Measurements from ENCODE around the gene JMJD6. TPM values are rescaled to one million over a fixed set of nuclear protein-coding genes. Genes with fewer than 3 reads are reported as not detected.
"Not testable (repeated sequence)": the region's sequence is repeated elsewhere in the genome, so short reads cannot be mapped to it uniquely, and the experiment has no call there.

Gene JMJD6
- total RNA-seq, 2 experiments from 2014 or later, result 72.2 to 76.2 TPM

- POLR2A ChIA-PET, result interaction anchor here (0.6 to 5.5 kb wide), 5 partner anchors 11 to 469 kb away, joined by 3 to 87 read pairs (median 5); partner anchors contain the start of genes JMJD6 and METTL23
- CTCF ChIA-PET, result interaction anchor here (0.9 to 3.3 kb wide), 2 partner anchors 11 to 35 kb away, joined by 3 to 18 read pairs; partner anchors contain the start of genes JMJD6 and METTL23
Measured at GRCh38 chr17:76737676-76738467, 11.5 kb upstream of the JMJD6 start, which contains the start of gene MFSD11. Gene MFSD11 (plus strand): TSS chr17:76738119. CDS start chr17:76738353, 234 bp downstream.

GRCh38 chr17:76737082-76737675 is 10.8 kb upstream of the JMJD6 start, which contains the start of gene SRSF2:
Gene SRSF2 (minus strand): TSS chr17:76737331. CDS start chr17:76737160, 171 bp downstream.
- CTCF ChIA-PET, result interaction anchor here (3.3 kb wide), 1 partner anchor 10 kb away, joined by 18 read pairs; the partner anchor contains the start of genes JMJD6 and METTL23
- POLR2A ChIA-PET, result interaction anchor here (0.6 to 5.5 kb wide), 6 partner anchors 10 to 468 kb away, joined by 3 to 87 read pairs (median 3); partner anchors contain the start of genes JMJD6 and METTL23

- ChIA-PET CTCF (interaction anchor here (1.0 to 3.3 kb wide), 3 partner anchors 10 to 25 kb away, joined by 3 to 18 read pairs (median 5); partner anchors contain the start of genes JMJD6 and METTL23), POLR2A (interaction anchor here (0.6 to 5.5 kb wide), 4 partner anchors 10 to 22 kb away, joined by 3 to 87 read pairs (median 4); partner anchors contain the start of genes JMJD6 and METTL23)
Measured at GRCh38 chr17:76736349-76737081, 10.1 kb upstream of the JMJD6 start.

- CTCF ChIA-PET, result interaction anchor here (1.0 to 3.3 kb wide), 4 partner anchors 9 to 24 kb away, joined by 3 to 18 read pairs (median 4); partner anchors contain the start of genes JMJD6 and METTL23
- POLR2A ChIA-PET, result interaction anchor here (0.6 to 5.5 kb wide), 4 partner anchors 9 to 19 kb away, joined by 3 to 87 read pairs (median 6); partner anchors contain the start of genes JMJD6 and METTL23
Measured at GRCh38 chr17:76735586-76736348, 9.4 kb upstream of the JMJD6 start.

- ChIA-PET POLR2A (interaction anchor here (5.5 kb wide), 1 partner anchor 8 kb away, joined by 87 read pairs; the partner anchor contains the start of genes JMJD6 and METTL23), CTCF (interaction anchor here (1.2 to 1.4 kb wide), 3 partner anchors 18 to 21 kb away, joined by 3 to 5 read pairs (median 3); no protein-coding TSS in a partner anchor)
Measured at GRCh38 chr17:76735006-76735405, 8.6 kb upstream of the JMJD6 start.

- ChIA-PET CTCF (interaction anchor here (1.4 kb wide), 1 partner anchor 19 kb away, joined by 3 read pairs; no protein-coding TSS in a partner anchor), POLR2A (interaction anchor here (5.5 kb wide), 1 partner anchor 7 kb away, joined by 87 read pairs; the partner anchor contains the start of genes JMJD6 and METTL23)
Measured at GRCh38 chr17:76734080-76734840, 7.9 kb upstream of the JMJD6 start.

GRCh38 chr17:76733618-76733957 is 7.2 kb upstream of the JMJD6 start:
- ChIA-PET POLR2A (interaction anchor here (0.6 to 0.8 kb wide), 3 partner anchors 10 to 465 kb away, joined by 3 to 13 read pairs (median 4); no protein-coding TSS in a partner anchor), CTCF (interaction anchor here (1.4 kb wide), 1 partner anchor 18 kb away, joined by 3 read pairs; no protein-coding TSS in a partner anchor)

- CTCF ChIA-PET, result no interaction called here
- POLR2A ChIA-PET, result interaction anchor here (0.6 to 1.3 kb wide), 7 partner anchors 10 to 697 kb away, joined by 3 to 13 read pairs (median 3); no protein-coding TSS in a partner anchor
Measured at GRCh38 chr17:76732734-76733617, 6.6 kb upstream of the JMJD6 start.

GRCh38 chr17:76731800-76732733 is 5.7 kb upstream of the JMJD6 start:
- POLR2A ChIA-PET, result interaction anchor here (0.6 to 1.3 kb wide), 4 partner anchors 14 to 696 kb away, joined by 3 to 5 read pairs (median 3); no protein-coding TSS in a partner anchor
- CTCF ChIA-PET, result not testable (repeated sequence)

- ChIA-PET CTCF (interaction anchor here (0.7 to 2.9 kb wide), 3 partner anchors 10 to 14 kb away, joined by 3 to 18 read pairs (median 17); partner anchors contain the start of genes MFSD11 and SRSF2), POLR2A (interaction anchor here (0.7 to 6.6 kb wide), 5 partner anchors 9 to 170 kb away, joined by 3 to 87 read pairs (median 6); partner anchors contain the start of genes MFSD11 and SRSF2)
Measured at GRCh38 chr17:76727745-76728456, 1.5 kb upstream of the JMJD6 start.

- CTCF ChIA-PET, result interaction anchor here (2.4 to 2.9 kb wide), 2 partner anchors 10 to 11 kb away, joined by 17 to 18 read pairs; partner anchors contain the start of genes MFSD11 and SRSF2
- POLR2A ChIA-PET, result interaction anchor here (0.9 to 6.6 kb wide), 4 partner anchors 9 to 169 kb away, joined by 3 to 87 read pairs (median 8); partner anchors contain the start of genes MFSD11 and SRSF2
Measured at GRCh38 chr17:76726776-76727718, 641 bp upstream of the JMJD6 start, which contains the start of gene METTL23. Gene METTL23 (plus strand): TSS chr17:76726839. CDS start chr17:76729711, 2,872 bp downstream.

GRCh38 chr17:76725580-76726230 is 701 bp downstream of the JMJD6 start:
- ChIA-PET POLR2A (interaction anchor here (0.9 to 6.6 kb wide), 4 partner anchors 8 to 166 kb away, joined by 3 to 87 read pairs (median 6); partner anchors contain the start of genes MFSD11 and SRSF2), CTCF (interaction anchor here (0.7 to 2.9 kb wide), 5 partner anchors 9 to 59 kb away, joined by 3 to 18 read pairs (median 3); partner anchors contain the start of genes MFSD11 and SRSF2)

Measured in activated CD8-positive, alpha-beta memory T cell treated with anti-CD3 and anti-CD28 coated beads for 36 hours (primary cell).